ENCODE data around the gene FBLN1. TPM values are rescaled to one million over a fixed set of nuclear protein-coding genes. Genes with fewer than 3 reads are reported as not detected.

FBLN1 gene
- total and polyA plus RNA-seq, 2 of the 13 experiments (the other 11 are each of a cell fraction or from before 2014, with no cell fraction given): 37.3 to 103 TPM

- TF ChIP-seq ZNF276 (CRISPR knock-in tag; IDR thresholded peaks at IDR 0.05; ENCODE audit: low read depth): no peak
- TF ChIP-seq STAG1 (CRISPR knock-in tag; IDR thresholded peaks at IDR 0.05): peak; percentile 97
- TF ChIP-seq ZNF337 (CRISPR knock-in tag; IDR thresholded peaks at IDR 0.05; ENCODE audit: borderline replicate concordance, low read depth): no peak
- TF ChIP-seq CBX2 (IDR thresholded peaks at IDR 0.05; ENCODE audit: low read depth, low read length): no peak
- no peak for TF ChIP-seq CBX2 (CRISPR knock-in tag; IDR thresholded peaks at IDR 0.05; ENCODE audit: low read depth)
- TF ChIP-seq ZNF30 (CRISPR knock-in tag; IDR thresholded peaks at IDR 0.05): no peak
- no peak for TF ChIP-seq ZFAT (CRISPR knock-in tag; conservative IDR thresholded peaks at IDR 0.05)
- TF ChIP-seq ZNF710 (CRISPR knock-in tag; IDR thresholded peaks at IDR 0.05; ENCODE audit: borderline replicate concordance): no peak
- peak; percentile 60; the same call in 1 of the 2 replicates for TF ChIP-seq KDM1A (CRISPR knock-in tag; IDR thresholded peaks at IDR 0.05)
- TF ChIP-seq ZSCAN30 (CRISPR knock-in tag; IDR thresholded peaks at IDR 0.05): no peak
- TF ChIP-seq ZIK1 (CRISPR knock-in tag; IDR thresholded peaks at IDR 0.05; ENCODE audit: borderline replicate concordance, low read depth): no peak
- TF ChIP-seq ZSCAN12 (CRISPR knock-in tag; IDR thresholded peaks at IDR 0.05): no peak
- no peak for TF ChIP-seq MED1 (CRISPR knock-in tag; IDR thresholded peaks at IDR 0.05)
- no peak for TF ChIP-seq ZNF367 (CRISPR knock-in tag; IDR thresholded peaks at IDR 0.05; ENCODE audit: borderline replicate concordance)
- TF ChIP-seq MLX (CRISPR knock-in tag; IDR thresholded peaks at IDR 0.05): no peak
- peak; percentile 14 for TF ChIP-seq SKI (IDR thresholded peaks at IDR 0.05; ENCODE audit: partially characterized antibody)
- no peak for TF ChIP-seq ZNF142 (CRISPR knock-in tag; IDR thresholded peaks at IDR 0.05)
- no peak for TF ChIP-seq E2F1 (CRISPR knock-in tag; IDR thresholded peaks at IDR 0.05)
- TF ChIP-seq ZFP36L1 (CRISPR knock-in tag; IDR thresholded peaks at IDR 0.05): no peak
Measured at GRCh38 chr22:45553351-45554039, 50.8 kb downstream of the FBLN1 start (continued).

Data from HepG2 (cell line).